ENCODE measurements around the gene CHST11. TPM values are rescaled to one million over a fixed set of nuclear protein-coding genes. Genes with fewer than 3 reads are reported as not detected.

Gene CHST11
- total RNA-seq, 1 donor from 2014 or later, result 20.6 TPM

DNA sequence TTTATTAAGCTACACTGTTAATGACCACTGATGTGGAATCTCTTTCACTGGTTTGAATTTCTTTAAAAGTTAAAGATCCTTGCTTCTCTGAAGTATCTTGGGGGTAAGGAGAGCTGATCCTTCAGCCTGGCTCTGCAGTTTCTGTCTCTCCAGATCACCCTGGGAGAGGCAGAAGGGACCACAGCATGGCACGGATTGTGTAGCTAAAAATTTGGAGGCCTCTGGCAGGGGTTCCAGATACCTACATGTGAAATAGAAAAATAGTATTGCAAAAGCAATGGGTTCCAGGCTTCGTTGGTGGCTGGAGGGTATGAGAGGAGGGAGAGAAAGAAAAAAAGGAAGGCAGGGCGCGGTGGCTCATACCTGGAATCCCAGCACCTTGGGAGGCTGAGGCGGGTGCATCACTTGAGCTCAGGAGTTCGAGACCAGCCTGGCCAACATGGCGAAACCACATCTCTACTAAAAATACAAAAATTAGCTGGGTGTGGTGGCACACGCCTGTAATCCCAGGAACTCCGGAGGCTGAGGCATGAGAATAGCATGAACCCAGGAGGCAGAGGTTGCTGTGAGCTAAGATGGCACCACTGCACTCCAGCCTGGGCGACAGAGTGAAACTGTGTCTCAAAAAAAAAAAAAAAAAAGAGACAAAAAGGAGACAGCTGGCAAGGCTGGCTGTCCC, 3.4 kb downstream of the CHST11 start:
- DNase-seq (ENCODE audit: low read depth), result no peak

GRCh38 chr12:104460973-104461698, 4.4 kb downstream of the CHST11 start:
- no peak for DNase-seq (ENCODE audit: low read depth)

GRCh38 chr12:104462325-104462724, 5.6 kb downstream of the CHST11 start:
- DNase-seq (ENCODE audit: low read depth), result no peak

GRCh38 chr12:104462931-104463339, 6.2 kb downstream of the CHST11 start:
- no peak for DNase-seq (ENCODE audit: low read depth)

DNA sequence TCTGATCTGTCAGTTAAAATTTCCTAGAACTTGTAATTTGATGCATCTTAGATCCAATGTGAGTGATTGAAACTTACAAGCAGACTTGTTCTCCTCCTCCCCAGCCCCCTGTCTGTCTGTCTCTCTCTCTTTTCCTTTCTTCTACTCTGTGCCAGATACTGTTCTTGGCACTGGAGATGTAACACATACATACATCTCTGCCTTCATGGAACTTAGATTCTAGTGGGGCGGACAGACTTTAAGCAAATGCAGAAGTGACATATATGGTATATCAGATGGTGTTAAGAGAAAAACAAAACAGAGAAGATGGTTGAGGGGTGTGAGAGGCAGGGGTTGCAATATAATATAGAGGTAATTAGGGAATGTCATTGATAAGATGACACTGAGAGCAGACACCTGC, 6.6 kb downstream of the CHST11 start:
- DNase-seq (ENCODE audit: low read depth), result no peak

DNA sequence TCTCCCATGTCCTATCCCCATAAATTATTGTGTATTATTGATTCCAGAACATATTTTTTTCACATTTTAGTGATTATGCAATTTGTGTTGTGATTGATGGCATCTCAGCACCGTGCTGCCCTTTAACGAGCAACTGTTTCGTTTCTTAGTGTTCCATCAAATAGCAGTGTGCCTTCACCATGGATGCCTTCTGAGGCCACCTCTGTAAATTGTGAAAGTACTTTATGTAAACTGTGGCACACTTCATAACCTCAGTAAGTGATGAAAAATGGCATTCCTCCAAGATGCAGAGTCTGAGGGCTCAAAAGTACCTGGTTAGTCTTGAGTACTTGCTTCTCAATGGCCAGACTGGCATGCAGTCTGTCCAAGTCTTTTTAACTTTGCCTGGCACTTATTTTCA, 8.2 kb downstream of the CHST11 start:
- no peak for DNase-seq (ENCODE audit: low read depth)

GRCh38 chr12:104466709-104467345, 10.1 kb downstream of the CHST11 start:
- no peak for DNase-seq (ENCODE audit: low read depth)

GRCh38 chr12:104467346-104467837, 10.6 kb downstream of the CHST11 start:
- DNase-seq (ENCODE audit: low read depth), result no peak

DNA sequence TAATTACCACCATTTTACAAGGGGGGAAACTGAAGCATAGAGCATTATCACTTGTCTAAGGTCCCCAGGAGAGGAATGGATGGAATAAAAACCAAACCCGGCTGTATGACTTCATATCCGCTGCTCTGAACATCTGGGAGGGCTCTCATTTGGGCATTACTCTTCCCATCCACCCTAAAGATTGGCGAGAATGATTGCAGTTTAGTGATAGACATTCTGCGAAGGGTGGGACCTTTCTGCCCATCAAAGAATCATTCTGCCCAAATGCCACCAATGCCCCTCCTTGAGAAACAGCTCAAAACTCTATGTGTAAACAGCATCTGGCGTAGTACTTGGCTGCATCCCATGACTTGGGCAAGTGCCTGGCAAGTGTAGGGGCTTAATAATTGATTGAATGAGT, 11.6 kb downstream of the CHST11 start:
- no peak for DNase-seq (ENCODE audit: low read depth)

DNA sequence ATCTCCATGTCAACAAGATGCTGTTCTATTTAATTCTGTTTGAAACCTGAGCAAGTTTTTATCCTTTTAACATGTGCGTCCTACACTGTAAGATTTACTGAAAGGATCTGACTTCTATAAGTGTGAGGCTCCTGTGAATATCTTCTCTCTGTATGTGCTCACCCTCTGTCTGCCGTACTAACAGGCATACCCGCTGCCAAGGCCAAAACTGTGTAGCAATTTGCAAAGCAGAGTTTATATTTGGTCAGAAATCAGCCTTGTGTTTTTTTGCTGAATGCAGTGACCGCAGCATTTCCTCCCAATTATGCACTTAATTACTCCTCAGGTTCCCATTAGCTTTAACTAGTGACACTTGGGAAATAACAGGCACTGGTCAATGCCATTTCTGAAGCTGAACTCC, 12.3 kb downstream of the CHST11 start:
- no peak for DNase-seq (ENCODE audit: low read depth)

- DNase-seq (ENCODE audit: low read depth), result no peak
These were observed 12.8 kb downstream of the CHST11 start for GRCh38 chr12:104469523-104469922.

DNA sequence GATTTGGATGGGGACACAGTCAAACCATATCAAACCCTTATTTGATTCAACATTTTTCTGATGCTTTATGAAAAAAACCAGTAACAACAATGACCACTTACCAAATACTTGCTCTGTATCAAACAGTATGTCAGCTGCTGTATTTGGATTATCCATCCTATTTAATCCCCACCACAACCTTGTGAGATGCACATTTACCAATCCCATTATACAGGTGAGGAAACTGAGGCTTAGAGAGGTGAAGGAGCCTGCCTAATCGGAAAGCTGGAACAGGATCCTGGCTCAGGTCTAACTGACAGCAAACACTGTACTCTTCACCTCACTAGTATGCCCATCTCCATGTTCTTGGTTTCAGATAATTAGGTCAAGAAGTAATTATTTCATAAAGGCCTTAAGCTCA, 13.8 kb downstream of the CHST11 start:
- DNase-seq (ENCODE audit: low read depth), result no peak

DNA sequence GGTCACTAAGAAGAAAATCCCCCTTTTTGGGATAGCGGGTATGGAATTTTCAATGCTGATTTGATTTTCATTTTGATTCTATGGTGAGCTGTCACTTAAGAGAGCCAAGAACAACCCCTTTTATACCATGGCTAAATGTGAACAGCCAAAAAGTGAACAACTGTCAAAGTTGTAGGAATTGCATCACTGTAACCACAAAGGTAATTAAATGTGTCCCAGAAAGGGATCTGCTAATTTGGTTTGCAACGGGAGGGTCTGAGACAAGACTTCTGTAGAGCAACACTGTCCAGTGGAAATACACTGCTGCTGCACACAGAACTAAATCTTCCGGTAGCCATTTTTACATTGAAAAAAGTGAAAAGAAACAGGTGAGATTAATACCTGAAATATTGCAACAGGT, 14.6 kb downstream of the CHST11 start:
- DNase-seq (ENCODE audit: low read depth), result no peak

DNA sequence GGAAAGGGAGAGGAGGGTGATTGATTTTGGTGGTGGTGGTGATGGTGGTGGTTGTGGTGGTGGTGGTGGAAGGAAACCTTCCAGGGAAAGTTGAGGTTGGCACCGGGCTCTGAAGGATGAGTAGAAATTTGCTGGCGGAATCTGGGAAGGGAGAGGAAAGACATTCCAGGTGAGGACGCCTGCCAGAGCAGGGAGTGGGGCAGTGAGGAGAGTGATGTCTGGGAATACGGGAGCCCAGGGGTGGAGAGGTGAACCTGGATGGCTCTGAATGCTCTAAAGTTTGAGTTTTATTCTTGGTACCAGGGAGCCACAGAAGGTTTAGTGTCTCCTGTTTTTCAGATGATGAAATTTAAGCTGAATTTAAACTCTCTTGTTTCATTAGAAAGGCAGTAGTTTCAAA, 16.0 kb downstream of the CHST11 start:
- no peak for DNase-seq (ENCODE audit: low read depth)

DNA sequence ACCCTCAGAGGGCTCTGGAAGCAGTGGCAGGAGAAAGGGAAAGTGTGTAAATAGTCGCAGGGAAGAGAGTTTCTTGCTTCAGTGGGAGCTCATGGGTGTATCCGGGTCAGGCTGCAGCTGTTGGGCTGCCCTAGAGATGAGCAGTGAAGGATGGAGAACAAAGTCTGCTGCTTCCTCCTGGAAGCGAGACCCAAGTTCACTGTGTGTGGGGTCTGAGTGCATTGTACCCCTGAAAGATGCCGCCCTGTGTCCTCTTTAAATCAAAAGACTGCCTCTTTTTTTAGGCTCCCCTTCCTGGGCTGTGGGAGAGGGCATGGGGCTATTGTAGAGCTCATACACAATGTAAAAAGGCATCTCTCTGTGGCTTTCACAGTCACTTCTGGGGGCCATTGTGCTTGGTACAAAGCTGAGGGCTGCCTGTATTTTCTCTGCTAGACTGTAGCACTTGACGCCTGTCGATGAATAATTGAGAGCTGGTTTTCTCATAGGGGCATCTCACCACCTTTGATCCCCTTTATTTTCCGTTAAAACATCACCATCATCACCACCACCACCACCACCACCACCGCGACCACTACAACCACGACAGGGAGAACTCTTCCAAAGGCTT, 16.7 kb downstream of the CHST11 start:
- DNase-seq (ENCODE audit: low read depth), result no peak

- no peak for DNase-seq (ENCODE audit: low read depth)
These were observed 18.5 kb downstream of the CHST11 start for GRCh38 chr12:104475271-104475670.

DNA sequence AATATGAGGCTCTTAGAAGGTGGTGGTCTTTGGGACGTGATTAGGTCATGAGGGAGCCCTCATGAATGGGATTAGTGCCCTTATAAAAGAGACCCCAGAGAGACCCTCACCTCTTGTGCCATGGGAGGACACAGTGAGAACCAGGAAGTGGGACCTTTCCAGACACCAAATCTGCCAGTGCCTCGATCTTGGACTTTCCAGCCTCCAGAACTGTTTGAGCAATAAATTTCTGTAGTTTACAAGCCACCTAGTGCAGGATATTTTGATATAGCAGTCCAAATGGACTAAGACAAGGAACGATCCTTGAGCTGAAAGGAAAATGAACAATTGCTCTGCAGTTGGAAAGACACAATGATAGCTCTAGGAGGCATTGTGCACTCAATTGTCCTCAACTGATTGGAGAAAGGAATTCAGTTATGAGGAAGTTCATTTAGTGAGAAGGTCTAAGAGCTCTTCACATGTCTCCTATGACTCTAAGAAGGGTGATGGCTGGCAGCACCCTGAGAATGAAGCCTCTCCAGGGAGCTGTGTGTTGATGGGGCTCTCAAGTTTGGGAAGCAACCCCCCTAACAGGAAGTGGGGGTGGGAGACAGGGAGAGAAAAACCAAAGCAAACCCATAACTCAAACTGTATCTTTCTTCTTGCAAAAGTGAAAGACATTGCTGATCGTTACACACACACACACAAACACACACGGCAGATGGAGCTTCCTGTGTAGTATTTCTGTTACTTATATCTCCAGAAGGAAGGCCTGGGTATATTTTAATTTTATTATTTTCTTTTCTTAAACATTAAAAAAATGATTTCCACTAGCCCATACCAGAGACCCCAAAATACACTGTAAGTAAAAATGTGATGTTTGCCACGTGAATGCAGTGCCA, 21.0 kb downstream of the CHST11 start:
- DNase-seq (ENCODE audit: low read depth), result no peak

DNA sequence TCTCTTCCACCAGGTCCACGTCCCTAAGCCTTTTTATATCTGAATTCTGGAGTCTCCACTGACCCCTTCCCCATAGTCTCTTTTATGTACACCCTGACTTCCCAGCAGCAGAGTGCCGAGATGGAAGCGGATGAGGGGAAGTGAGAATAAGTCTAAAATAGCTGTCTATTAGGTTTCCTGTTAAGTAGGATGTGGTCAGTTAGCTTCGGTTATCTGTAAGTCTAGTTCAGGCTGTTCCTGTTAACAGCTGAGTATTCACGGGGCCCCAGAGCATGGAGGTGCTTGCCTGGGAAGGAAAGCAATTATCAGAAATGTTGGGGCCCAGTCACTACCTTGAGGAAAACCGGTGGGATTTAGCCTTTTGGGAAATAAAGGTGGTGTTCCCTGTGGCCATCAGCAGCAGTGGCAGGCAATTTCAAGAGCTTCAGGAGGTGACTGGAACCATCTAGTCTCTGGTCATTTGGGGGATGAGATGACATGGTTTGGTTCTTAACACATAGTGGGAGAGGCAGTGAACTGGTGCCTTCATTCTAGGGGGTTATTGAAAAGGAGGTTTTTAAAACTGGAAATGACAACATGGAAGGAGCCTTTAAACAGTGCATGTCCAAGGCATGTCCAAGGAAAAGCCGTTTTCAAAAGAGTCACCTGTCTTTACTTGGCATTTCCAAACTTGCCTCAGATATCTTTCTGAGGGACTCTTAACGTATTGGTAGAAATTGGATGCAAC, 21.8 kb downstream of the CHST11 start:
- DNase-seq (ENCODE audit: low read depth), result no peak

DNA sequence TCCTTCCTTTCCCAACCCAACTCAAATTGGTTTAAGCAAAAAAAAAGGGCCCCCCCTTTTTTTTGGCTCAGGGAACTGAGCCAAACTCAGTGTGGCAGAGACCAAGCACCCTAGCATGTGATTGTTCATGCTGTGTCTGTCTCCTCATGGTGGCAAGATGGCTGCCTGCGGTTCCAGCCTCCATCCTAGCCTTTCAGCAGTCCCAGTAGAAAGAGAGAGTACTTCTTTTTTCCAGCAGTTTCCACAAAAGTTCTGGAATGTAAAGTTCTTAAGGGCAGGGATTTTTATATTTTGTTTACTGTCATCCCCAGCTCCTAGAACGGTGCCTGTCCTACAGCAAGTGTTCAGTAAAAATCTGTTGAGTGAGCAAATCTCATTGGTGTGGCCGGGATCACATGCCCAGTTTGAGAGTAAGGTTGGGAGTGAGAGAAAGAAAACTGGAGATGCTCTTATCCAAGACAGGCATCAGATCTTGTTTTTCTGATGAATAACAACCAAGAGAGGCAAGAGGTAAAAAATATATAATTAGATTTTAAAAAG, 22.4 kb downstream of the CHST11 start:
- DNase-seq (ENCODE audit: low read depth), result no peak

- DNase-seq (ENCODE audit: low read depth), result no peak
These were observed 23.3 kb downstream of the CHST11 start for GRCh38 chr12:104480012-104480411.
